GM21515 (cell line): Measurements from ENCODE around the gene C1QTNF6.

Experiments used
- ATAC-seq: cut with Tn5 transposase; IDR thresholded peaks from one replicate; pipeline ENCODE4 v1.9.1; 2021; ENCODE audit not compliant: unreplicated experiment

C1QTNF6 gene

GRCh38 chr22:37164505-37164887 lies 23.6 kb downstream of the C1QTNF6 start:
- ATAC-seq = no peak

- ATAC-seq = no peak
Observed at GRCh38 chr22:37163575-37164504, 24.2 kb downstream of the C1QTNF6 start.

DNA sequence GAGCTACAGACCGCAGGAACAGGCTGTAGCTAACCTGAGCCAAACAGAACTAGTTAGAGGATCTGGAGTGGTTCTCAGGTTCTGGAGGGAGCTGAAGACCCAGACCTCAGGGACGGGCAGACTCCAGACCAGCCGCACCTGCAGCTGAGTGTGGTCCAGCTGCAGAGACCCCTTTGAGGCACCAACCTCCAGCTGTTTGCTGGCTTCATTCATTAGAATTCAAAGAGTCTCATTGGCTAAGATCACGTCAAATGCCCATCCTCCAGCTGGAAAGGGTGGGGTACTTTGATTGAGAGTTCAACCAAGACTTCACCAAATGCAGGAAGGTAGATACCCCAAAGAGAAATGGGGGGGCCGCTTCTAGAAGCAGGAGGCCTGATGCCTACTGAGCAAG lies 25.0 kb downstream of the C1QTNF6 start:
- no peak for ATAC-seq

- ATAC-seq = peak; percentile 39
Observed at GRCh38 chr22:37162221-37163095, 25.6 kb downstream of the C1QTNF6 start.

DNA sequence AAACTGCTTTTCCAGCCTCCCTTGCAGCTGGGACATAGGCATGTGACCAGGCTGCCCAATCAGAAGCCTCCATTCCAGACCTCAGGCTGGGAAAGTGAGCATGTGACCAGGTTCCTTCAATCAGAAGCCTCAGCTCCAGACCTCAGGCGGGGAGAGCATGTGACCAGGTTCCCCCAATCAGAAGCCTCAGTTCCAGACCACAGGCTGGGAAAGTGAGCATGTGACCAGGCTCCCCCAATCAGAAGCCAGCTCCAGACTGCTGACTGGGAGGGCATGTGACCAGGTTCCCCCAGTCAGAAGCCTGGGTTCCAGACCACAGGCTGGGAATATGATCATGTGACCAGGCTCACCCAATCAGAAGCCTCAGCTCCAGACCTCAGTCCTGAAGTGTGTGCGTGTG lies 26.6 kb downstream of the C1QTNF6 start:
- no peak for ATAC-seq

GRCh38 chr22:37160027-37160426 lies 28.0 kb downstream of the C1QTNF6 start:
- ATAC-seq = no peak

GRCh38 chr22:37158963-37159290 lies 29.1 kb downstream of the C1QTNF6 start:
- no peak for ATAC-seq

- ATAC-seq = no peak
Observed at GRCh38 chr22:37157516-37158285, 30.3 kb downstream of the C1QTNF6 start.

DNA sequence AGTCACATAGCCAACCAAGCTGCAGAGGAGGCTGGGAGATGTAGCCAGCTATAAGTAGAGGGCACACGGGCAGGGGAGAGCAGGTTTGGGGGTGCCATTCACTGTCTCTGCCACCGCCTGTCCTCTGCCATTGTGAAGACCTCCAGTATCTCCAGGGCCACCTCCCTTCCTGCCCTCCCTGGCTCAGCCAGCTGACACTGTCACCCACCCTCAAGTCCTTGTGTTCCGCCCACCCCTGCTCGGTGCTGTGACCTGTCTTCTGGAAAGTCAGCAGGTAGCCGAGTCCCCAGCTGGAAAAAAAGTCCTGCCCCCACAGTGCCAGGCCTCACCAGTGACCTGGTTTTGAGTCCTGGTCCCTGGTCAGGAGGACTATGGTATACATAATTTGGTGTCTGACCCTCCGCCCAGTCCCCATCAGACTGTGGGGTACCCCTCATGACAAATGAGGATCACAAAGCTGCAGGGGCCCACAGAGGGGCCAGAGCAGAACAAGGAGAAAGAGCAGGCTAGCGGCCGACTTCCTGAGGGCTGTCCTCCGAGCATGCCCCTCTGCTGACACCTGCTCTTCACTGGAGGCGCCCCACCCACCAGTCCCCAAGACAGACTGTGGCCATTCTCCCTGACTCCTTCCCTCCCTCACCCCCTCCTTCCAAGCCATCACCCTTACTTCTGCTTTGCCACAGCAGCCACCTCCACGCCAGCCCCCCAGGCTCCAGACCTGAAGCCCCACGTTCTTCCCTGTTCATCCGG lies 31.2 kb downstream of the C1QTNF6 start:
- no peak for ATAC-seq

- ATAC-seq = no peak
Observed at GRCh38 chr22:37155971-37156370, 32.1 kb downstream of the C1QTNF6 start.

- no peak for ATAC-seq
Observed at GRCh38 chr22:37154925-37155712, 32.9 kb downstream of the C1QTNF6 start.

GRCh38 chr22:37153901-37154300 lies 34.1 kb downstream of the C1QTNF6 start:
- ATAC-seq = no peak

DNA sequence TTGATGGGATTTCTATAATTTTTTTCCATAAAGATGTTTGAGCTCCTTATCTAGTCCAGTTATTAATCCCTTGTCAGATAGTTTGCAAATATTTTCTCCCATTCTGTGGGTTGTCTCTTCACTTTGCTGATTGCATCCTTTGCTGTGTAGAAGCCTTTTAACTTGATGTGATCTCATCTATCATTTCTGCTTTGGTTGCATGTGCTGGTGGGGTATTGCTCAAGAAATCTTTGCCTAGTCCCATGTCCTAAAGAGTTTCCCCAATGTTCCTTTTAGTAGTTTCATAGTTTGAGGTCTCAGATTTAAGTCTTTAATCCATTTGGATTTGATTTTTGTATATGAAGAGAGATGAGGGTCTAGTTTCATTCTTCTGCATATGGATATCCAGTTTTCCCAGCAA lies 36.6 kb downstream of the C1QTNF6 start:
- ATAC-seq = no peak

GRCh38 chr22:37150701-37151100 lies 37.3 kb downstream of the C1QTNF6 start:
- no peak for ATAC-seq

DNA sequence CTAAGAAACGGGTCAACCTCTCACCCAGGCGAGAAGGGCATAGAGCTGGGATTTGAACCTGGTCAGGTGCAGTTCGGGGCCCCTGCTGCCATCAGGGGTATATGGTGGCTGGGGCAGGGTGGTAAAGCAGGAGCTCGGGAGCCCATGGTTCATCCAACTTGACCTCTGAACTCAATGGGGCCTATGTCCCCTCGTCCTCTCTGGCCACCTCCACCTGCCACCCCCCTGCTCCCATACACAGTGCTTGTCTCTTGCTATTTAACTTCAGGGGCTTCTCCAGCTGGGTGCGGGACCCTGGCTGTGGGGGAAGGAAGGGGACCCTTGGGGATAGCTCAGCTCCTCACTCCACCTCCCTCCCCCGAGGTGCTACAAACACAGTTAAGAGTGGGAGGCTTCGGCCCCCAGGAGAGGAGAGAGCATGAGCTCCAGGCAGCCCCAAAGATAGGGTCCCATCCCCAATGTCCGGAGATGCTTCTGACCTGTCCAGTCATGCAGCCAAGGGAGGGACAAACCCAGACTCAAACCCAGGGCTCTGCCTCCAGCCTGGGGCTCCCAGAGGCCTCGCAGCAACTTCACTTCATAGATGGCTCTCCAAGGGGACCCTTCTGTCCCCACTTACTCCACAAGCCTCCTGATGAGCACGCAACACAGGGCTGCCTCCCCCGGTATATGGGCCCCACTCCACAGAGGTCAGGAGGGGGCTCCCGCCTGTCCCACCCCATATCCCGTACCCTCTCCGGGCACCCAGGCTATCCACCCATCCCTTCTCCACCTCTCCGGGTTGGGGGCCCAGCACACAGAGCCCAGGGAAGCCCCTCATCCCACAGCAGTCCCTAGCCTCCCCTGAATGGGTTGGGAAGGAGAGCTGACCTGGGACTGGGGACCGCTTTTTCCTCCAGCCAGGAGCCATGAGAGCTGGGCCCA lies 39.0 kb downstream of the C1QTNF6 start:
- ATAC-seq = peak; percentile 15

- ATAC-seq = no peak
Observed at GRCh38 chr22:37148031-37148651, 39.9 kb downstream of the C1QTNF6 start.

- no peak for ATAC-seq
Observed at GRCh38 chr22:37147186-37147990, 40.7 kb downstream of the C1QTNF6 start.
